ENCODE data around the gene OTUD4. TPM values are rescaled to one million over a fixed set of nuclear protein-coding genes. Genes with fewer than 3 reads are reported as not detected.

Gene OTUD4
- total RNA-seq, 2 experiments from 2014 or later = 41.4 to 49.6 TPM

GRCh38 chr4:145103496-145103895 lies 76.9 kb downstream of the OTUD4 start:
- no peaks in the 10 kb centered on the region for H3K9me3 Mint-ChIP-seq
- peaks cover 16% of the 10 kb centered on the region for H3K4me1 Mint-ChIP-seq (ENCODE audit: low read depth)
- ChIA-PET POLR2A (interaction anchor here (0.8 kb wide), 1 partner anchor 10 kb away, joined by 6 read pairs; no protein-coding TSS in a partner anchor), CTCF (no interaction called here)
- ATAC-seq (no peak), DNase-seq (no peak)
- no peak for TF ChIP-seq CTCF (IDR thresholded peaks at IDR 0.05)
- no peaks in the 10 kb centered on the region for H3K27me3 Mint-ChIP-seq
- H3K4me3 Mint-ChIP-seq = no peak overlapping the region
- intact Hi-C loops (cut with micrococcal nuclease) = no loop called here
- peak overlapping the region; percentile 26 for H3K27ac Mint-ChIP-seq
- H3K36me3 Mint-ChIP-seq (ENCODE audit: low read depth) = peaks cover 39% of the 10 kb centered on the region

- no peak for TF ChIP-seq CTCF (IDR thresholded peaks at IDR 0.05)
- intact Hi-C loops (cut with micrococcal nuclease) = no loop called here
- DNase-seq (no peak), ATAC-seq (no peak)
- H3K4me3 Mint-ChIP-seq = no peak overlapping the region
- H3K4me1 Mint-ChIP-seq (ENCODE audit: low read depth) = peaks cover 13% of the 10 kb centered on the region
- no peaks in the 10 kb centered on the region for H3K9me3 Mint-ChIP-seq
- no peaks in the 10 kb centered on the region for H3K27me3 Mint-ChIP-seq
- peaks cover 34% of the 10 kb centered on the region for H3K36me3 Mint-ChIP-seq (ENCODE audit: low read depth)
- no peak overlapping the region for H3K27ac Mint-ChIP-seq
- ChIA-PET CTCF (no interaction called here), POLR2A (interaction anchor here (1.6 kb wide), 1 partner anchor 17 kb away, joined by 4 read pairs; no protein-coding TSS in a partner anchor)
Measured at GRCh38 chr4:145102619-145103018, 77.8 kb downstream of the OTUD4 start.

GRCh38 chr4:145101091-145101490 lies 79.3 kb downstream of the OTUD4 start:
- intact Hi-C loops (cut with micrococcal nuclease) = no loop called here
- POLR2A ChIA-PET = interaction anchor here (1.6 to 4.5 kb wide), 2 partner anchors 19 to 77 kb away, joined by 4 to 49 read pairs; no protein-coding TSS in a partner anchor

GRCh38 chr4:145099653-145100052 lies 80.7 kb downstream of the OTUD4 start:
- H3K27ac Mint-ChIP-seq = peak overlapping the region; percentile 99
- TF ChIP-seq CTCF (IDR thresholded peaks at IDR 0.05) = no peak
- no peaks in the 10 kb centered on the region for H3K9me3 Mint-ChIP-seq
- peaks cover 23% of the 10 kb centered on the region for H3K4me1 Mint-ChIP-seq (ENCODE audit: low read depth)
- intact Hi-C loops (cut with micrococcal nuclease) = loop anchor here (5.0 kb wide), 1 partner anchor 78 kb away; no protein-coding TSS in a partner anchor
- H3K27me3 Mint-ChIP-seq = no peaks in the 10 kb centered on the region
- DNase-seq = no peak
- H3K36me3 Mint-ChIP-seq (ENCODE audit: low read depth) = peaks cover 30% of the 10 kb centered on the region
- ChIA-PET CTCF (interaction anchor here (1.0 to 1.7 kb wide), 3 partner anchors 24 to 45 kb away, joined by 3 to 6 read pairs (median 3); no protein-coding TSS in a partner anchor), POLR2A (interaction anchor here (0.5 to 4.5 kb wide), 7 partner anchors 12 to 462 kb away, joined by 3 to 49 read pairs (median 5); partner anchors contain the start of gene OTUD4)
- ATAC-seq = no peak
- H3K4me3 Mint-ChIP-seq = peak overlapping the region; percentile 97

More at GRCh38 chr4:145101091-145101490, 79.3 kb downstream of the OTUD4 start:
- no peak overlapping the region for H3K4me3 Mint-ChIP-seq
- H3K4me1 Mint-ChIP-seq (ENCODE audit: low read depth) = peaks cover 17% of the 10 kb centered on the region
- H3K27me3 Mint-ChIP-seq = no peaks in the 10 kb centered on the region
- DNase-seq (no peak), ATAC-seq (no peak)
- H3K36me3 Mint-ChIP-seq (ENCODE audit: low read depth) = peaks cover 27% of the 10 kb centered on the region
- H3K27ac Mint-ChIP-seq = no peak overlapping the region
- TF ChIP-seq CTCF (IDR thresholded peaks at IDR 0.05) = no peak
- no peaks in the 10 kb centered on the region for H3K9me3 Mint-ChIP-seq
- CTCF ChIA-PET = no interaction called here

- POLR2A ChIA-PET = interaction anchor here (1.0 to 4.5 kb wide), 13 partner anchors 11 to 516 kb away, joined by 3 to 49 read pairs (median 4); partner anchors contain the start of gene OTUD4
- no peak for TF ChIP-seq CTCF (IDR thresholded peaks at IDR 0.05)
- H3K4me1 Mint-ChIP-seq (ENCODE audit: low read depth) = peaks cover 21% of the 10 kb centered on the region
- peak; percentile 65 for DNase-seq
- H3K4me3 Mint-ChIP-seq = peak overlapping the region; percentile 97
- H3K27ac Mint-ChIP-seq = peak overlapping the region; percentile 99
- no peaks in the 10 kb centered on the region for H3K27me3 Mint-ChIP-seq
- CTCF ChIA-PET = interaction anchor here (0.6 to 1.2 kb wide), 3 partner anchors 14 to 224 kb away, joined by 3 to 4 read pairs (median 3); no protein-coding TSS in a partner anchor
- peak; percentile 35 for ATAC-seq
- peaks cover 37% of the 10 kb centered on the region for H3K36me3 Mint-ChIP-seq (ENCODE audit: low read depth)
- intact Hi-C loops (cut with micrococcal nuclease) = loop anchor here (5.0 kb wide), 1 partner anchor 79 kb away; no protein-coding TSS in a partner anchor
- no peaks in the 10 kb centered on the region for H3K9me3 Mint-ChIP-seq
Measured at GRCh38 chr4:145098675-145099037, 81.7 kb downstream of the OTUD4 start.
